PC-3 (cell line): ENCODE data around the gene CTAG1A.

Experiments
- EZH2 ChIP-seq: fragments of 300-600 bp; sonication (generic); IDR thresholded peaks from one replicate; pipeline ENCODE4 v1.6.1; 2017; ENCODE audit warnings: antibody characterized with exemption, mild to moderate bottlenecking, low read length; ENCODE audit not compliant: unreplicated experiment
- EZH2phosphoT487 ChIP-seq: fragments of 300-600 bp; sonication (generic); IDR thresholded peaks from 2 replicates; pipeline ENCODE4 v1.6.1; 2018; ENCODE audit warnings: mild to moderate bottlenecking, antibody characterized with exemption, low read length, borderline replicate concordance
- TF ChIP-seq, protein P1 (sequence below): fragments of 300-600 bp; sonication (generic); conservative IDR thresholded peaks from 2 replicates; pipeline ENCODE4 v1.5.1; 2017; ENCODE audit warnings: antibody characterized with exemption, low read depth, mild to moderate bottlenecking, low read length

DNA sequence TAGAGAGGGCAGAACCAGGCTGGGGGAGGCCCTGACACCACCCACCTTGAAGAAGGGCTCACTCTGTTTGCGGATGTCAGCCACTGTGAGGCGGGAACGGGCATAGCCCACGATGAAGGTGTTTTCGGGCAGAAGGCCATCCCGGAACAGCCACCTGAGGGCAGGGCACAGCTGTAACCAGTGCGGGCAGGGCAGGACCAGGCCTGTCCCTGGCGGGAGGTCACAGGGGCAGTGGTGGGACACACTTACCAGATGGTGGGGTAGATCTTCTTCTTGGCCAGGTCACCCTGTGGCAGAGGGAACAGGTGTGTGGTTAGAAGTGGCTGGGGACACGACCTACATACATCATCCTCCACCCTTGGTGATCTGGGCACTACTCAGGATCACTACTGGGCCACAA lies 49.0 kb upstream of the CTAG1A start:
- TF ChIP-seq, protein P1, sequence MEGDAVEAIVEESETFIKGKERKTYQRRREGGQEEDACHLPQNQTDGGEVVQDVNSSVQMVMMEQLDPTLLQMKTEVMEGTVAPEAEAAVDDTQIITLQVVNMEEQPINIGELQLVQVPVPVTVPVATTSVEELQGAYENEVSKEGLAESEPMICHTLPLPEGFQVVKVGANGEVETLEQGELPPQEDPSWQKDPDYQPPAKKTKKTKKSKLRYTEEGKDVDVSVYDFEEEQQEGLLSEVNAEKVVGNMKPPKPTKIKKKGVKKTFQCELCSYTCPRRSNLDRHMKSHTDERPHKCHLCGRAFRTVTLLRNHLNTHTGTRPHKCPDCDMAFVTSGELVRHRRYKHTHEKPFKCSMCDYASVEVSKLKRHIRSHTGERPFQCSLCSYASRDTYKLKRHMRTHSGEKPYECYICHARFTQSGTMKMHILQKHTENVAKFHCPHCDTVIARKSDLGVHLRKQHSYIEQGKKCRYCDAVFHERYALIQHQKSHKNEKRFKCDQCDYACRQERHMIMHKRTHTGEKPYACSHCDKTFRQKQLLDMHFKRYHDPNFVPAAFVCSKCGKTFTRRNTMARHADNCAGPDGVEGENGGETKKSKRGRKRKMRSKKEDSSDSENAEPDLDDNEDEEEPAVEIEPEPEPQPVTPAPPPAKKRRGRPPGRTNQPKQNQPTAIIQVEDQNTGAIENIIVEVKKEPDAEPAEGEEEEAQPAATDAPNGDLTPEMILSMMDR = no peak
- no peak for TF ChIP-seq EZH2
- TF ChIP-seq EZH2phosphoT487 = no peak
